ENCODE data around the gene ST7.

The ST7 gene

DNA sequence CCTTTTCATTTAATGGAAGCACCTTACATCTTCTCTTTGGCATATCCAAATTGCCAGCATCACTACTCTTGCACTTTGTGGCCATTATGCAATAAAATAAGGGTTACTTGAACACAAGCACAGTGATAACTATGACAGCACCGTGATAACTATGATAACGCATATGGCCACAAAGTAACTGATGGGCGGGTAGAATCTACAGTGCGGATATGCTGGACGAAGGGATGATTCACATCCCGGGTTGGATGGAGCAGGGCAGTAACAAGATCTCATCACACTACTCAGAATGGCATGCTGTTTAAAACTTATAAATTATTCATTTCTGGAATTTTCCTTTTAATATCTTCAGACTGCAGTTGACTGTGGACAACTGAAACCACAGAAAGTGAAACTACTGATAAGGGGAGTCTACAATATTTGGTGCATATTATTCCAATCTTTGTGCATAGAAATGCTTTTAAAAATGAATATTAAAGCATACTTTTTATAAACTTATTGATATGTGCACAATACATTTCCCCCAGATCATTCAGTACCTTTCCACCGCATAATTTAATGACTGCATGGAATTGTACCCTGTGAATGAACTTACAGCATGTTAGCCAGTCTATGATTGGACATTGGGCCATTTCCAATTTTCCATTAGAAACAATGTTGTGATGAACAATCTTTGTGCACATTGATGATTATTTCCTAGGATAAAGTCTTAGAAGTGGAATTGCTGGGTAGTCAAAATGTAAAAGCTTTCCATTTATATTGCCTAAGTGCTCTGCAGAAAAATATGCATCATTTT, 233.1 kb downstream of the ST7 start:
- WGBS, result 92% methylated on average over 7 of the region's 7 CpGs

DNA sequence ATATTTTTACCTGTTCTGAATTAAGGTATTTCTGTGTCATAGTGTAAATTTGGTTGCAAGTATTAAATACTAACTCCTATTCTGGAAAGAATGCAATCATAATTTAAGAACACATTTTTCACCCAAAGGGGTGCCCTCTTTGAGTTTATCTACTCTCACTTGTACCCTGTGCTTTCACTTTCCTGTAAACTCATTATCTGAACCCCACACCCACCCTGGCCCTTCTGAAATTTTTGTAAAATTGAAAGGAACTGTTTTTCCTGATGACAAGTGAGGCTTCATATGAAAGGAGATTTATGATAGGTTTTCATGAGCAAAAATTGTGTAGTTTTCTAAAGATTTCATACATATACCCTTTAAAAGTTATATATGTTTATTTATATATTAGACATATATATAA, 235.1 kb downstream of the ST7 start:
- no peak overlapping the region for H3K9ac ChIP-seq (ENCODE audit: low read depth, low read length)
- H3K4me3 ChIP-seq (ENCODE audit: low read length), result no peak overlapping the region
- H3K4me1 ChIP-seq (ENCODE audit: insufficient read depth, low read length), result no peaks in the 10 kb centered on the region
- no peaks in the 10 kb centered on the region for H3K36me3 ChIP-seq (ENCODE audit: insufficient read depth, low read length)
- no peaks in the 10 kb centered on the region for H3K9me3 ChIP-seq (ENCODE audit: insufficient read depth, low read depth, low read length)
- H3K27me3 ChIP-seq (ENCODE audit: insufficient read depth, low read length), result no peaks in the 10 kb centered on the region
- no peak overlapping the region for H3K27ac ChIP-seq (ENCODE audit: low read depth, low read length)

More for the DNA sequence above, 233.1 kb downstream of the ST7 start:
- no peaks in the 10 kb centered on the region for H3K9me3 ChIP-seq (ENCODE audit: insufficient read depth, low read depth, low read length)
- no peaks in the 10 kb centered on the region for H3K4me1 ChIP-seq (ENCODE audit: insufficient read depth, low read length)
- no peak overlapping the region for H3K4me3 ChIP-seq (ENCODE audit: low read length)
- no peaks in the 10 kb centered on the region for H3K36me3 ChIP-seq (ENCODE audit: insufficient read depth, low read length)
- H3K9ac ChIP-seq (ENCODE audit: low read depth, low read length), result no peak overlapping the region
- no peak overlapping the region for H3K27ac ChIP-seq (ENCODE audit: low read depth, low read length)
- H3K27me3 ChIP-seq (ENCODE audit: insufficient read depth, low read length), result no peaks in the 10 kb centered on the region

DNA sequence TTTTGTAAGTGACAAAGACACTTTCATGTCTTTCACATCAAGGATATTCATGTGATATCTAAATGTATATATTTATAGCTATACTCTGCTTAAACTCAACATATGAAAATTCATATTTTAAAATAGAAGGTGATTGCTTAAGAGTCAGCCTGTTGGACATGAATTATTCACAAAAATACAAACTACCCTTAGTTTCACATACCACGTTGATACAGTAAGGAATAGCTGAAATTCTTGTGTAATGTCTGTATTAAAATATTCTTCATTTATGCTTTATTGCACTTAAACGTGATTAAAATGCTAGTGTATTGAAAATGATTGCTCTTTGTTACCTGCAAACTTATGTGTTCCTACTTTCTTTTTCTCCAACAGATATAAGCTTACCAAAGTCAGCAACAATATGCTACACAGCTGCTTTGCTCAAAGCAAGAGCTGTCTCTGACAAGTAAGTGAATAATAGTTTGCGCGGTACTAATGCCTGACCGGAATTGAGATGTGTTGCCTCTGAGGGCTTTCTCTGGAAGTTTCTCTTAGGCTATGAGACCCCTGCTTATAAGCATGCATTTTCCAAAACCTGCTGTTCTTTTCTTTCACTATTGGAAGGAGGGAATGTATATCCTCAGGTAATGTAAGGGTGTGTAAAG, 235.8 kb downstream of the ST7 start:
- Histone ChIP-seq H3K36me3 (ENCODE audit: insufficient read depth, low read length) (no peaks in the 10 kb centered on the region), H3K27ac (ENCODE audit: low read depth, low read length) (no peak overlapping the region), H3K9ac (ENCODE audit: low read depth, low read length) (no peak overlapping the region), H3K4me3 (ENCODE audit: low read length) (no peak overlapping the region), H3K9me3 (ENCODE audit: insufficient read depth, low read depth, low read length) (no peaks in the 10 kb centered on the region), H3K4me1 (ENCODE audit: insufficient read depth, low read length) (peaks cover 2% of the 10 kb centered on the region), H3K27me3 (ENCODE audit: insufficient read depth, low read length) (no peaks in the 10 kb centered on the region)
- WGBS, result 94% methylated on average over 3 of the region's 5 CpGs

DNA sequence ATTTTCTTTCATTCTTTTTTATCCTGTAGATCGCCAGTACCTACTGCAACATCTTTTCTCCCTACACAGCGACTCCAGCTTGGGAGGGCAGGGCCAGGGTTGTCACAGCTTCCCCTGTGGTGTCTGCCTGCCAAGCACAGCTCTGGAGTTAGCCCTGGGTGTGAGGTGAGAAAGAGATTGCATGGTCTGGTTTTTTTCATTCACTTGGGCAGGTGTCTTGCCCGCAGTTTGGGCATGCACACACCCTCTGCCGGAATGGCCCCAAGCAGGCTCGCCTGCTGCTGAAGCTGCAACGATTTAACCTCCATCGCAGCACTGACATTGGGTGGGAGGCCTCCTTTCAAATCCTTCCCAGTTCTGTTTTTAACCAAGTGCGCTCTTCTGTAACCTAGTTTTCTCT, 236.8 kb downstream of the ST7 start:
- H3K27ac ChIP-seq (ENCODE audit: low read depth, low read length), result no peak overlapping the region
- H3K9ac ChIP-seq (ENCODE audit: low read depth, low read length), result no peak overlapping the region
- H3K9me3 ChIP-seq (ENCODE audit: insufficient read depth, low read depth, low read length), result no peaks in the 10 kb centered on the region
- H3K36me3 ChIP-seq (ENCODE audit: insufficient read depth, low read length), result no peaks in the 10 kb centered on the region
- H3K27me3 ChIP-seq (ENCODE audit: insufficient read depth, low read length), result no peaks in the 10 kb centered on the region
- H3K4me1 ChIP-seq (ENCODE audit: insufficient read depth, low read length), result peaks cover 9% of the 10 kb centered on the region
- 94% methylated on average over 8 of the region's 8 CpGs for WGBS
- no peak overlapping the region for H3K4me3 ChIP-seq (ENCODE audit: low read length)

- no peak overlapping the region for H3K27ac ChIP-seq (ENCODE audit: low read depth, low read length)
- H3K9ac ChIP-seq (ENCODE audit: low read depth, low read length), result no peak overlapping the region
- peaks cover 9% of the 10 kb centered on the region for H3K4me1 ChIP-seq (ENCODE audit: insufficient read depth, low read length)
- no peaks in the 10 kb centered on the region for H3K9me3 ChIP-seq (ENCODE audit: insufficient read depth, low read depth, low read length)
- WGBS, result 94% methylated on average over 9 of the region's 9 CpGs
- H3K4me3 ChIP-seq (ENCODE audit: low read length), result no peak overlapping the region
- no peaks in the 10 kb centered on the region for H3K27me3 ChIP-seq (ENCODE audit: insufficient read depth, low read length)
- H3K36me3 ChIP-seq (ENCODE audit: insufficient read depth, low read length), result no peaks in the 10 kb centered on the region
These were observed 237.6 kb downstream of the ST7 start for GRCh38 chr7:117190746-117191435.

- Histone ChIP-seq H3K27me3 (ENCODE audit: insufficient read depth, low read length) (no peaks in the 10 kb centered on the region), H3K4me3 (ENCODE audit: low read length) (no peak overlapping the region), H3K36me3 (ENCODE audit: insufficient read depth, low read length) (no peaks in the 10 kb centered on the region), H3K9me3 (ENCODE audit: insufficient read depth, low read depth, low read length) (no peaks in the 10 kb centered on the region), H3K9ac (ENCODE audit: low read depth, low read length) (no peak overlapping the region), H3K27ac (ENCODE audit: low read depth, low read length) (no peak overlapping the region), H3K4me1 (ENCODE audit: insufficient read depth, low read length) (peaks cover 9% of the 10 kb centered on the region)
- WGBS, result 88% methylated on average over 1 of the region's 1 CpG
These were observed 238.8 kb downstream of the ST7 start for GRCh38 chr7:117192108-117192507.

DNA sequence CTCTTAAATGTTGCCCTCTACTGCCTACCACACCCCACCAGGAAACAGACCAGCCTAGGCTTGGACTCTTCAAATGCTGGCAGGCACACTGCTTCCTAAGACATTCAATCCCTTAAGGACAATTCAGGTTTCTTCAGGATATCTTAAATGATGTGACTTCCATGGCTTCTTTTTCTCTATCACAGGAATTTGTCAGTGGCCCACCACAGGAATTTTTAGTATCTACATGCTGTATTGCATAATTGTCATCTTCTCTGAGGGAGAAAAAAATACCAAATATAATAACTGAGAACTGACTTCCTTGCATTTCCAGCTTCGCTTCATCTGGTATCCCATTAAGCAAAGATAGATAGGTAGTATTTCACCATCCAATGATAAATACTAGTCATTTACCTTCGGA, 240.3 kb downstream of the ST7 start:
- no peaks in the 10 kb centered on the region for H3K27me3 ChIP-seq (ENCODE audit: insufficient read depth, low read length)
- no peak overlapping the region for H3K9ac ChIP-seq (ENCODE audit: low read depth, low read length)
- no peak overlapping the region for H3K4me3 ChIP-seq (ENCODE audit: low read length)
- H3K36me3 ChIP-seq (ENCODE audit: insufficient read depth, low read length), result no peaks in the 10 kb centered on the region
- no peak overlapping the region for H3K27ac ChIP-seq (ENCODE audit: low read depth, low read length)
- no peaks in the 10 kb centered on the region for H3K9me3 ChIP-seq (ENCODE audit: insufficient read depth, low read depth, low read length)
- 83% methylated on average over 1 of the region's 2 CpGs for WGBS
- peaks cover 9% of the 10 kb centered on the region for H3K4me1 ChIP-seq (ENCODE audit: insufficient read depth, low read length)

DNA sequence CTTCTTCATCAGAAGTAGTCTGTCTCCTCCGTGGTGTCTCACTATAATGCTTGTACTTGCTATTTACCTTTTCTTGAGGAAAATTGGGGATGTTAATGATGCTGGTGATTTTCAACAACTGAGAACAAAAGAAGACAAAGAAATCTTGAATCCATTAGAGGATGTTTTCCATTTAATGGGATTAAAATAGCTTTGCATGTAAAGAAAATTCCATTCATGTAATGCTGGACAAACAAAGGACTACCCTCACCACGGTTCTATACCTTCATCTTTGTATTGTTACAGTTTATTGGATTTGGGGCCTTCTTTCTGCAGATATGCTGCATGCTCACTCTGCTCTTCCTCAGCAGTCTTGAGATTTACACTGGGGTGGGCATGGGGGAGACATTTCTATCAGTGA, 241.1 kb downstream of the ST7 start:
- Histone ChIP-seq H3K4me3 (ENCODE audit: low read length) (no peak overlapping the region), H3K36me3 (ENCODE audit: insufficient read depth, low read length) (no peaks in the 10 kb centered on the region), H3K27me3 (ENCODE audit: insufficient read depth, low read length) (no peaks in the 10 kb centered on the region), H3K4me1 (ENCODE audit: insufficient read depth, low read length) (peaks cover 9% of the 10 kb centered on the region), H3K27ac (ENCODE audit: low read depth, low read length) (no peak overlapping the region), H3K9ac (ENCODE audit: low read depth, low read length) (no peak overlapping the region), H3K9me3 (ENCODE audit: insufficient read depth, low read depth, low read length) (no peaks in the 10 kb centered on the region)
- WGBS, result no CpG with 5 or more reads among the region's 2 CpGs

- peaks cover 9% of the 10 kb centered on the region for H3K4me1 ChIP-seq (ENCODE audit: insufficient read depth, low read length)
- 94% methylated on average over 3 of the region's 4 CpGs for WGBS
- H3K27me3 ChIP-seq (ENCODE audit: insufficient read depth, low read length), result no peaks in the 10 kb centered on the region
- H3K9me3 ChIP-seq (ENCODE audit: insufficient read depth, low read depth, low read length), result no peaks in the 10 kb centered on the region
- H3K4me3 ChIP-seq (ENCODE audit: low read length), result no peak overlapping the region
- no peak overlapping the region for H3K27ac ChIP-seq (ENCODE audit: low read depth, low read length)
- H3K36me3 ChIP-seq (ENCODE audit: insufficient read depth, low read length), result no peaks in the 10 kb centered on the region
- no peak overlapping the region for H3K9ac ChIP-seq (ENCODE audit: low read depth, low read length)
These were observed 242.2 kb downstream of the ST7 start for GRCh38 chr7:117195361-117196029.

- Histone ChIP-seq H3K27me3 (ENCODE audit: insufficient read depth, low read length) (no peaks in the 10 kb centered on the region), H3K36me3 (ENCODE audit: insufficient read depth, low read length) (no peaks in the 10 kb centered on the region), H3K4me3 (ENCODE audit: low read length) (no peak overlapping the region), H3K4me1 (ENCODE audit: insufficient read depth, low read length) (peaks cover 8% of the 10 kb centered on the region; the same call in 1 of the 2 replicates), H3K9ac (ENCODE audit: low read depth, low read length) (no peak overlapping the region), H3K27ac (ENCODE audit: low read depth, low read length) (no peak overlapping the region), H3K9me3 (ENCODE audit: insufficient read depth, low read depth, low read length) (no peaks in the 10 kb centered on the region)
- 80% methylated on average over 2 of the region's 2 CpGs for WGBS
These were observed 246.8 kb downstream of the ST7 start for GRCh38 chr7:117200132-117200531.
